Stimulated activated CD4-positive, alpha-beta T cell treated with anti-CD3 and anti-CD28 coated beads, TNF-alpha, amount 100 ng/mL, for 48 hours (primary cell): ENCODE results near the gene EIF4G3.
"Not testable (repeated sequence)": the region's sequence is repeated elsewhere in the genome, so short reads cannot be mapped to it uniquely, and the experiment has no call there.

Experiments
- DNase-seq, 3 donors: peaks; one replicate each; pipeline ENCODE4 v3.0.0-alpha.2; 2020; ENCODE audit warnings: low read depth in 3 of 3

Gene EIF4G3

GRCh38 chr1:21189421-21189820 lies 12.7 kb upstream of the EIF4G3 start:
- DNase-seq, result no peak

- no peak for DNase-seq
These were observed 11.5 kb upstream of the EIF4G3 start for GRCh38 chr1:21188235-21188634.

GRCh38 chr1:21185221-21185731 lies 8.6 kb upstream of the EIF4G3 start:
- no peak for DNase-seq

GRCh38 chr1:21184276-21184675 lies 7.6 kb upstream of the EIF4G3 start:
- DNase-seq, result no peak

GRCh38 chr1:21182181-21182731 lies 5.6 kb upstream of the EIF4G3 start:
- DNase-seq, result no peak

GRCh38 chr1:21178271-21178670 lies 1.6 kb upstream of the EIF4G3 start:
- DNase-seq, result not testable (repeated sequence)

- DNase-seq, result peak in 1 of 3 donors; percentile 18
These were observed 771 bp downstream of the EIF4G3 start for GRCh38 chr1:21175670-21176581.

GRCh38 chr1:21175324-21175669 lies 1.4 kb downstream of the EIF4G3 start:
- DNase-seq, result peak in 2 of 3 donors; percentile 7 to 10

GRCh38 chr1:21174654-21175323 lies 1.9 kb downstream of the EIF4G3 start:
- no peak for DNase-seq

- DNase-seq, result no peak
These were observed 2.5 kb downstream of the EIF4G3 start for GRCh38 chr1:21174230-21174629.

GRCh38 chr1:21173096-21173495 lies 3.6 kb downstream of the EIF4G3 start:
- not testable (repeated sequence) for DNase-seq

GRCh38 chr1:21170837-21171236 lies 5.9 kb downstream of the EIF4G3 start:
- not testable (repeated sequence) for DNase-seq

- DNase-seq, result no peak
These were observed 8.3 kb downstream of the EIF4G3 start for GRCh38 chr1:21168444-21168843.

- DNase-seq, result no peak
These were observed 11.1 kb downstream of the EIF4G3 start for GRCh38 chr1:21165646-21166045.

- DNase-seq, result no peak
These were observed 11.6 kb downstream of the EIF4G3 start for GRCh38 chr1:21165076-21165475.

- DNase-seq, result no peak
These were observed 12.4 kb downstream of the EIF4G3 start for GRCh38 chr1:21164266-21164665.

GRCh38 chr1:21162740-21163464 lies 13.8 kb downstream of the EIF4G3 start:
- no peak for DNase-seq

GRCh38 chr1:21161842-21162241 lies 14.9 kb downstream of the EIF4G3 start:
- no peak for DNase-seq

- DNase-seq, result no peak
These were observed 16.4 kb downstream of the EIF4G3 start for GRCh38 chr1:21160263-21160796.

GRCh38 chr1:21157868-21158267 lies 18.8 kb downstream of the EIF4G3 start:
- no peak for DNase-seq

- no peak for DNase-seq
These were observed 19.6 kb downstream of the EIF4G3 start for GRCh38 chr1:21157054-21157453.

- DNase-seq, result no peak
These were observed 20.7 kb downstream of the EIF4G3 start for GRCh38 chr1:21156019-21156418.
